Erythroblast (primary cell): Measurements from ENCODE around the gene ZBTB34.

Experiments
- GATA1 ChIP-seq: IDR thresholded peaks from 2 replicates; pipeline ENCODE4 v1.6.1; 2011; ENCODE audit warnings: low read depth, mild to moderate bottlenecking, control low read depth, low read length, moderate library complexity
- POLR2A ChIP-seq: IDR thresholded peaks from 2 replicates; pipeline ENCODE4 v1.6.1; 2011; ENCODE audit warnings: mild to moderate bottlenecking, low read length

DNA sequence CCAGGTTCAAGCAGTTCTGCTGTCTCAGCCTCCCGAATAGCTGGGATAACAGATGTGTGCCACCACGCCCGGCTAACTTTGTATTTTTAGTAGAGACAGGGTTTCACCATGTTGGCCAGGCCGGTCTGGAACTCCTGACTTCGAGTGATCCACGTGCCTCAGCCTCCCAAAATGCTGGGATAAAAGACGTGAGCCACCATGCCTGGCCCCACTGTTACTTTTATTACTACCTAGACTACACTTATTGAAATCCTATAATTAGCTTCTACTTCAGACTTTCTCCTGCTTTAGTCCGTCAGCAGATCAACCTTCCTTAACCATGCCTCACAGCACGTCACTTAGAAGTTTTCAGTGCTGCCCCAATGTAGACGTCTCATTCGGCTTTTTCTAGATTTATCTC lies 47.4 kb upstream of the ZBTB34 start:
- TF ChIP-seq POLR2A (no peak), GATA1 (no peak)
